ENCODE results near the gene TCEANC2.

The TCEANC2 gene

GRCh38 chr1:54112705-54113368 lies 59.4 kb downstream of the TCEANC2 start:
- no peak for DNase-seq (ENCODE audit: low read depth in 1 of 2, low spot score in 1 of 2)

- DNase-seq (ENCODE audit: low read depth in 1 of 2, low spot score in 1 of 2): no peak
Measured at GRCh38 chr1:54114001-54114400, 60.6 kb downstream of the TCEANC2 start.

GRCh38 chr1:54114955-54115354 lies 61.5 kb downstream of the TCEANC2 start:
- no peak for DNase-seq (ENCODE audit: low read depth in 1 of 2, low spot score in 1 of 2)

- no peak for DNase-seq (ENCODE audit: low read depth in 1 of 2, low spot score in 1 of 2)
Measured at GRCh38 chr1:54115520-54115919, 62.1 kb downstream of the TCEANC2 start.

- no peak for DNase-seq (ENCODE audit: low read depth in 1 of 2, low spot score in 1 of 2)
Measured at GRCh38 chr1:54117815-54118563, 64.6 kb downstream of the TCEANC2 start.

- no peak for DNase-seq (ENCODE audit: low read depth in 1 of 2, low spot score in 1 of 2)
Measured at GRCh38 chr1:54118704-54119103, 65.3 kb downstream of the TCEANC2 start.

- no peak for DNase-seq (ENCODE audit: low read depth in 1 of 2, low spot score in 1 of 2)
Measured at GRCh38 chr1:54120018-54120697, 66.8 kb downstream of the TCEANC2 start.

- DNase-seq (ENCODE audit: low read depth in 1 of 2, low spot score in 1 of 2): no peak
Measured at GRCh38 chr1:54120698-54121481, 67.5 kb downstream of the TCEANC2 start.

- DNase-seq (ENCODE audit: low read depth in 1 of 2, low spot score in 1 of 2): peak; percentile 42 to 47
Measured at GRCh38 chr1:54121482-54122134, 68.2 kb downstream of the TCEANC2 start.

- no peak for DNase-seq (ENCODE audit: low read depth in 1 of 2, low spot score in 1 of 2)
Measured at GRCh38 chr1:54122135-54122751, 68.8 kb downstream of the TCEANC2 start.

GRCh38 chr1:54122992-54123391 lies 69.6 kb downstream of the TCEANC2 start:
- DNase-seq (ENCODE audit: low read depth in 1 of 2, low spot score in 1 of 2): no peak

- DNase-seq (ENCODE audit: low read depth in 1 of 2, low spot score in 1 of 2): no peak
Measured at GRCh38 chr1:54124472-54124871, 71.1 kb downstream of the TCEANC2 start.

- no peak for DNase-seq (ENCODE audit: low read depth in 1 of 2, low spot score in 1 of 2)
Measured at GRCh38 chr1:54124906-54125305, 71.5 kb downstream of the TCEANC2 start.

GRCh38 chr1:54125386-54126070 lies 72.1 kb downstream of the TCEANC2 start:
- no peak for DNase-seq (ENCODE audit: low read depth in 1 of 2, low spot score in 1 of 2)

- no peak for DNase-seq (ENCODE audit: low read depth in 1 of 2, low spot score in 1 of 2)
Measured at GRCh38 chr1:54126271-54126815, 72.9 kb downstream of the TCEANC2 start.

- DNase-seq (ENCODE audit: low read depth in 1 of 2, low spot score in 1 of 2): no peak
Measured at GRCh38 chr1:54127594-54128300, 74.3 kb downstream of the TCEANC2 start.

GRCh38 chr1:54129858-54130257 lies 76.5 kb downstream of the TCEANC2 start:
- no peak for DNase-seq (ENCODE audit: low read depth in 1 of 2, low spot score in 1 of 2)

GRCh38 chr1:54131419-54131818 lies 78.0 kb downstream of the TCEANC2 start:
- no peak for DNase-seq (ENCODE audit: low read depth in 1 of 2, low spot score in 1 of 2)

GRCh38 chr1:54132495-54132894 lies 79.1 kb downstream of the TCEANC2 start:
- DNase-seq (ENCODE audit: low read depth in 1 of 2, low spot score in 1 of 2): no peak
